Measurements from ENCODE around the gene TMEM242.
"Not testable (repeated sequence)": the region's sequence is repeated elsewhere in the genome, so short reads cannot be mapped to it uniquely, and the experiment has no call there.

The TMEM242 gene

GRCh38 chr6:157323255-157323965, at the start of gene TMEM242:
TSS of gene TMEM242 (minus strand) at chr6:157323519. CDS start at chr6:157323499, 20 bp downstream.
- DNase-seq (ENCODE audit: low read depth, low spot score): peak; percentile 62
- H3K27ac ChIP-seq: peak within 1 kb of the TSS; percentile 75

- no peak for DNase-seq (ENCODE audit: low read depth, low spot score)
- no peak overlapping the region for H3K27ac ChIP-seq
Measured at GRCh38 chr6:157372501-157373280, 49.4 kb upstream of the TMEM242 start.

- no peak overlapping the region for H3K27ac ChIP-seq
- no peak for DNase-seq (ENCODE audit: low read depth, low spot score)
Measured at GRCh38 chr6:157370755-157371154, 47.4 kb upstream of the TMEM242 start.

GRCh38 chr6:157368359-157369049, 45.2 kb upstream of the TMEM242 start:
- no peak overlapping the region for H3K27ac ChIP-seq
- no peak for DNase-seq (ENCODE audit: low read depth, low spot score)

GRCh38 chr6:157366648-157367047, 43.3 kb upstream of the TMEM242 start:
- H3K27ac ChIP-seq: no peak overlapping the region
- DNase-seq (ENCODE audit: low read depth, low spot score): no peak

GRCh38 chr6:157364705-157365104, 41.4 kb upstream of the TMEM242 start:
- no peak overlapping the region for H3K27ac ChIP-seq
- DNase-seq (ENCODE audit: low read depth, low spot score): no peak

GRCh38 chr6:157361886-157362285, 38.6 kb upstream of the TMEM242 start:
- no peak for DNase-seq (ENCODE audit: low read depth, low spot score)
- H3K27ac ChIP-seq: no peak overlapping the region

- DNase-seq (ENCODE audit: low read depth, low spot score): no peak
- no peak overlapping the region for H3K27ac ChIP-seq
Measured at GRCh38 chr6:157358287-157358686, 35.0 kb upstream of the TMEM242 start.

GRCh38 chr6:157346373-157346772, 23.1 kb upstream of the TMEM242 start:
- H3K27ac ChIP-seq: no peak overlapping the region
- no peak for DNase-seq (ENCODE audit: low read depth, low spot score)

- no peak for DNase-seq (ENCODE audit: low read depth, low spot score)
- H3K27ac ChIP-seq: no peak overlapping the region
Measured at GRCh38 chr6:157343732-157344131, 20.4 kb upstream of the TMEM242 start.

- no peak overlapping the region for H3K27ac ChIP-seq
- DNase-seq (ENCODE audit: low read depth, low spot score): no peak
Measured at GRCh38 chr6:157339432-157339831, 16.1 kb upstream of the TMEM242 start.

- H3K27ac ChIP-seq: no peak overlapping the region
- DNase-seq (ENCODE audit: low read depth, low spot score): no peak
Measured at GRCh38 chr6:157337751-157338150, 14.4 kb upstream of the TMEM242 start.

GRCh38 chr6:157337276-157337675, 14.0 kb upstream of the TMEM242 start:
- H3K27ac ChIP-seq; DNase-seq (ENCODE audit: low read depth, low spot score): not testable (repeated sequence)

GRCh38 chr6:157335829-157336228, 12.5 kb upstream of the TMEM242 start:
- H3K27ac ChIP-seq: no peak overlapping the region
- no peak for DNase-seq (ENCODE audit: low read depth, low spot score)

- no peak for DNase-seq (ENCODE audit: low read depth, low spot score)
- H3K27ac ChIP-seq: no peak overlapping the region
Measured at GRCh38 chr6:157333956-157334355, 10.6 kb upstream of the TMEM242 start.

- DNase-seq (ENCODE audit: low read depth, low spot score): no peak
- H3K27ac ChIP-seq: no peak overlapping the region
Measured at GRCh38 chr6:157333537-157333936, 10.2 kb upstream of the TMEM242 start.

GRCh38 chr6:157332813-157333212, 9.5 kb upstream of the TMEM242 start:
- H3K27ac ChIP-seq: no peak overlapping the region
- DNase-seq (ENCODE audit: low read depth, low spot score): no peak

- no peak overlapping the region for H3K27ac ChIP-seq
- no peak for DNase-seq (ENCODE audit: low read depth, low spot score)
Measured at GRCh38 chr6:157330831-157331230, 7.5 kb upstream of the TMEM242 start.

- no peak for DNase-seq (ENCODE audit: low read depth, low spot score)
- peak overlapping the region; percentile 61 for H3K27ac ChIP-seq
Measured at GRCh38 chr6:157329829-157330228, 6.5 kb upstream of the TMEM242 start.

GRCh38 chr6:157328108-157328692, 4.9 kb upstream of the TMEM242 start:
- DNase-seq (ENCODE audit: low read depth, low spot score): no peak
- H3K27ac ChIP-seq: peak overlapping the region; percentile 61

GRCh38 chr6:157326979-157327378, 3.7 kb upstream of the TMEM242 start:
- H3K27ac ChIP-seq: no peak overlapping the region
- no peak for DNase-seq (ENCODE audit: low read depth, low spot score)
